ENCODE data around the gene SCNM1. TPM values are rescaled to one million over a fixed set of nuclear protein-coding genes. Genes with fewer than 3 reads are reported as not detected.
A peak's percentile ranks its signal among the peaks of the same experiment; 100 is the strongest.

The SCNM1 gene
- total and polyA plus RNA-seq, 2 experiments from 2014 or later = 27.1 to 92.3 TPM

DNA sequence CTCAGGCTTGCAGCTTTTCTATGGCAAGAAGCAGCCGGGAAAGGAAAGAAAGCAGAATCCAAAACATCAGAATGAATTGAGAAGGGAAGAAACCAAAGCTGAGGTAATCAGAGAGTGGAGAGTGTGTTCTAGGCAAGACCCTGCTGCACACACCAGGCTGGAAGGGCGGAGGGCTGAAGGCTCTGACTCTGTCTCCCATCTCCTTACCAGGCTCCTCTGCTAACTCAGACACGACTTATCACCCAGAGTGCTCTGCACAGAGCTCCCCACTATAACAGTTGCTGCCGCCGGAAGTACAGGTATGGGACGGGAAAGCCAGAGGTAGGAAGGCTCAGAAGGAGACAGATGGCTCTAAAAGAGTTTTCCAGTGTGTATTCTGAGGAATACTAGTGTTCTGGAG, 1.2 kb downstream of the SCNM1 start:
- Histone ChIP-seq H3K27me3 (ENCODE audit: insufficient read depth) (no peaks in the 10 kb centered on the region), H3K4me2 (peak overlapping the region; percentile 87), H3F3A (replicated peaks; ENCODE audit: low read depth) (0 out of 2 replicates have a peak, but pooled peaks cover 5% of the 10 kb centered on the region), H3K79me2 (replicated peaks; ENCODE audit: insufficient read depth) (peaks cover 8% of the 10 kb centered on the region), H3K9me2 (ENCODE audit: insufficient read depth) (no peaks in the 10 kb centered on the region), H3K4me3 (peak overlapping the region; percentile 66; the same call in 1 of the 2 replicates), H3K4me1 (ENCODE audit: insufficient read depth) (peaks cover 12% of the 10 kb centered on the region), H3K27ac (ENCODE audit: low read depth) (no peak overlapping the region), H2AFZ (no peak overlapping the region), H3K36me3 (ENCODE audit: insufficient read depth) (peaks cover 3% of the 10 kb centered on the region; the same call in 1 of the 2 replicates), H4K20me1 (replicated peaks; ENCODE audit: insufficient read depth) (no peaks in the 10 kb centered on the region)
- Mint-ChIP-seq H3K27ac (no peak overlapping the region), H3K4me1 (peaks cover 16% of the 10 kb centered on the region), H3K36me3 (ENCODE audit: low read depth) (peaks cover 33% of the 10 kb centered on the region), H3K4me3 (peak overlapping the region; percentile 97), H3K27me3 (ENCODE audit: insufficient read depth, low read depth, poor library complexity) (peaks cover 9% of the 10 kb centered on the region), H3K9me3 (peaks cover 3% of the 10 kb centered on the region; the same call in 1 of the 3 replicates)
- ATAC-seq (no peak), DNase-seq (ENCODE audit: low spot score) (no peak)
- TF ChIP-seq NANOG (IDR thresholded peaks at IDR 0.05; ENCODE audit: borderline replicate concordance) = no peak
- TF ChIP-seq CTCF (conservative IDR thresholded peaks at IDR 0.05; ENCODE audit: low read depth in 2 of 2) = no peak
- TF ChIP-seq, protein P1, sequence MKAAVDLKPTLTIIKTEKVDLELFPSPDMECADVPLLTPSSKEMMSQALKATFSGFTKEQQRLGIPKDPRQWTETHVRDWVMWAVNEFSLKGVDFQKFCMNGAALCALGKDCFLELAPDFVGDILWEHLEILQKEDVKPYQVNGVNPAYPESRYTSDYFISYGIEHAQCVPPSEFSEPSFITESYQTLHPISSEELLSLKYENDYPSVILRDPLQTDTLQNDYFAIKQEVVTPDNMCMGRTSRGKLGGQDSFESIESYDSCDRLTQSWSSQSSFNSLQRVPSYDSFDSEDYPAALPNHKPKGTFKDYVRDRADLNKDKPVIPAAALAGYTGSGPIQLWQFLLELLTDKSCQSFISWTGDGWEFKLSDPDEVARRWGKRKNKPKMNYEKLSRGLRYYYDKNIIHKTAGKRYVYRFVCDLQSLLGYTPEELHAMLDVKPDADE (IDR thresholded peaks at IDR 0.05) = no peak
- no peak for TF ChIP-seq ZNF331 (CRISPR knock-in tag; IDR thresholded peaks at IDR 0.05; ENCODE audit: low read depth)
- no peak for TF ChIP-seq ZNF462 (CRISPR knock-in tag; IDR thresholded peaks at IDR 0.05)
- no peak for TF ChIP-seq JUNB (IDR thresholded peaks at IDR 0.05; ENCODE audit: unreplicated experiment)
- no peak for TF ChIP-seq ZNF114 (CRISPR knock-in tag; IDR thresholded peaks at IDR 0.05)
- TF ChIP-seq, protein P2, sequence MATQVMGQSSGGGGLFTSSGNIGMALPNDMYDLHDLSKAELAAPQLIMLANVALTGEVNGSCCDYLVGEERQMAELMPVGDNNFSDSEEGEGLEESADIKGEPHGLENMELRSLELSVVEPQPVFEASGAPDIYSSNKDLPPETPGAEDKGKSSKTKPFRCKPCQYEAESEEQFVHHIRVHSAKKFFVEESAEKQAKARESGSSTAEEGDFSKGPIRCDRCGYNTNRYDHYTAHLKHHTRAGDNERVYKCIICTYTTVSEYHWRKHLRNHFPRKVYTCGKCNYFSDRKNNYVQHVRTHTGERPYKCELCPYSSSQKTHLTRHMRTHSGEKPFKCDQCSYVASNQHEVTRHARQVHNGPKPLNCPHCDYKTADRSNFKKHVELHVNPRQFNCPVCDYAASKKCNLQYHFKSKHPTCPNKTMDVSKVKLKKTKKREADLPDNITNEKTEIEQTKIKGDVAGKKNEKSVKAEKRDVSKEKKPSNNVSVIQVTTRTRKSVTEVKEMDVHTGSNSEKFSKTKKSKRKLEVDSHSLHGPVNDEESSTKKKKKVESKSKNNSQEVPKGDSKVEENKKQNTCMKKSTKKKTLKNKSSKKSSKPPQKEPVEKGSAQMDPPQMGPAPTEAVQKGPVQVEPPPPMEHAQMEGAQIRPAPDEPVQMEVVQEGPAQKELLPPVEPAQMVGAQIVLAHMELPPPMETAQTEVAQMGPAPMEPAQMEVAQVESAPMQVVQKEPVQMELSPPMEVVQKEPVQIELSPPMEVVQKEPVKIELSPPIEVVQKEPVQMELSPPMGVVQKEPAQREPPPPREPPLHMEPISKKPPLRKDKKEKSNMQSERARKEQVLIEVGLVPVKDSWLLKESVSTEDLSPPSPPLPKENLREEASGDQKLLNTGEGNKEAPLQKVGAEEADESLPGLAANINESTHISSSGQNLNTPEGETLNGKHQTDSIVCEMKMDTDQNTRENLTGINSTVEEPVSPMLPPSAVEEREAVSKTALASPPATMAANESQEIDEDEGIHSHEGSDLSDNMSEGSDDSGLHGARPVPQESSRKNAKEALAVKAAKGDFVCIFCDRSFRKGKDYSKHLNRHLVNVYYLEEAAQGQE (IDR thresholded peaks at IDR 0.05; ENCODE audit: unreplicated experiment) = no peak
- no peak for TF ChIP-seq CREB1 (CRISPR knock-in tag; IDR thresholded peaks at IDR 0.05; ENCODE audit: low read depth)
- no peak for TF ChIP-seq EZH2 (IDR thresholded peaks at IDR 0.05; ENCODE audit: low read depth, unreplicated experiment)
- TF ChIP-seq EZH2phosphoT487 (IDR thresholded peaks at IDR 0.05; ENCODE audit: unreplicated experiment) = no peak
- TF ChIP-seq POLR2AphosphoS5 (IDR thresholded peaks at IDR 0.05; ENCODE audit: low read depth) = no peak
- no peak for TF ChIP-seq STAT1 (IDR thresholded peaks at IDR 0.05; ENCODE audit: unreplicated experiment)

Measured in GM23338 (cell line).